Activated T-helper 2 cell treated with anti-CD3 and anti-CD28 coated beads, Interferon-gamma antibody, Interleukin-2, Interleukin-4, amounts not matched to agents 10 μg/mL and 5 μg/mL and 100 μg/mL, durations not matched to agents 14 hours and 24 hours and 36 hours (primary cell): ENCODE data around the gene LAMTOR5. TPM values are rescaled to one million over a fixed set of nuclear protein-coding genes. Genes with fewer than 3 reads are reported as not detected.

Experiments
- DNase-seq: peaks from one replicate; pipeline ENCODE4 v3.0.0; 2021; ENCODE audit warnings: low spot score
- H3K27ac Mint-ChIP-seq: one replicate; pipeline ENCODE4 v1.8.0; 2021; ENCODE audit warnings: mixed read lengths
- H3K27me3 Mint-ChIP-seq: one replicate; pipeline ENCODE4 v1.8.0; 2021; ENCODE audit warnings: low read depth, mixed read lengths
- H3K36me3 Mint-ChIP-seq: one replicate; pipeline ENCODE4 v1.8.0; 2021; ENCODE audit warnings: low read depth, mixed read lengths
- H3K4me1 Mint-ChIP-seq: one replicate; pipeline ENCODE4 v1.8.0; 2021; ENCODE audit warnings: low read depth, mixed read lengths
- H3K4me3 Mint-ChIP-seq: one replicate; pipeline ENCODE4 v1.8.0; 2021; ENCODE audit warnings: low read depth, mild to moderate bottlenecking, moderate library complexity, mixed read lengths
- H3K9me3 Mint-ChIP-seq: one replicate; pipeline ENCODE4 v1.8.0; 2021; ENCODE audit warnings: mixed read lengths
- intact Hi-C: fragments of 100-400 bp; cut with micrococcal nuclease; formaldehyde crosslinking; loops from one replicate; pipeline ENCODE4 v1.15.1; 2023
- total RNA-seq: library from RNA; stranded (reverse); gene quantifications from 2 replicates; pipeline ENCODE4 v1.2.3, GENCODE V29; 2022

The LAMTOR5 gene
- total RNA-seq, 1 donor from 2014 or later, result 171 TPM

DNA sequence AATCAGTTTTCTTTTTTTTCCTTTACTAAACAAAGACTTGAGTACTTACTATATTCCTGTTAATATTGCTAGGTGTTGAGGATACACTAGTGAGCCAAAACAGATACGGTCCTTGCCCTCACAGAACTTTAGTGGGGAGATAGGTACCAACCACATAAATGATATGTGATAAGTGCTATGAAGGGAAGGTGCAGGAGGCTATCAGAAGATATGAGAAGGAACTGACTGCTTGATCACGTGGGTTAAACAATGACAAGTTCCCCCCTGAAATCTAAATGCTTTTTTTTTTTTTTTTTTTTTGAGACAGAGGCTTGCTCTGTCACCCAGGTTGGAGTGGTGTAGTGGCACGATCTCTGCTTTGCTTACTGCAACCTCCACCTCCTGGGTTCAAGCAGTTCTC, 43.3 kb downstream of the LAMTOR5 start:
- intact Hi-C loops, result no loop called here
- H3K27me3 Mint-ChIP-seq, result no peaks in the 10 kb centered on the region

DNA sequence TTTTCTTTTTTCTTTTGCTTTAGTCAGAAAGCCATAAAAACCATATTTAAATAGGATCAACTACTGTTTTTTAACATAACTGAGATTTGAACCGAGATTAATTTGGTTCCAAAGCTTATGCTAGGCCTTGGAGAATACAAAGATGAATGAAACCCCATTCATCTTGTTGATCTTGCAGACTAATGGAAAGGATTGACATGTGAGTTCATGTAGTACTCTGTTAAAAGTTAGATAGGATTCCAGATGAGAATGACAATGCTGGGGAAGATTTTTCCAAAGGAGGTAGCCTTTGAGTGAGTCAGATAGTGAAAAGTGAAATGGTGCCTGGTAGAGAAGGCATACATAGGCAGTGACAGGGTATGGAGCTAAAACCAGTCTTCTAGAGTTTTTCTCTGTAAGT, 45.6 kb downstream of the LAMTOR5 start:
- no peaks in the 10 kb centered on the region for H3K27me3 Mint-ChIP-seq
- H3K27ac Mint-ChIP-seq, result no peak overlapping the region
- H3K36me3 Mint-ChIP-seq, result peaks cover 59% of the 10 kb centered on the region
- peaks cover 3% of the 10 kb centered on the region for H3K4me1 Mint-ChIP-seq
- H3K9me3 Mint-ChIP-seq, result no peaks in the 10 kb centered on the region
- H3K4me3 Mint-ChIP-seq, result no peak overlapping the region
- intact Hi-C loops, result no loop called here
- DNase-seq, result no peak

More for the DNA sequence above, 43.3 kb downstream of the LAMTOR5 start:
- Mint-ChIP-seq H3K4me1 (peaks cover 3% of the 10 kb centered on the region), H3K36me3 (peaks cover 51% of the 10 kb centered on the region), H3K4me3 (no peak overlapping the region), H3K27ac (no peak overlapping the region), H3K9me3 (no peaks in the 10 kb centered on the region)
- DNase-seq, result no peak

DNA sequence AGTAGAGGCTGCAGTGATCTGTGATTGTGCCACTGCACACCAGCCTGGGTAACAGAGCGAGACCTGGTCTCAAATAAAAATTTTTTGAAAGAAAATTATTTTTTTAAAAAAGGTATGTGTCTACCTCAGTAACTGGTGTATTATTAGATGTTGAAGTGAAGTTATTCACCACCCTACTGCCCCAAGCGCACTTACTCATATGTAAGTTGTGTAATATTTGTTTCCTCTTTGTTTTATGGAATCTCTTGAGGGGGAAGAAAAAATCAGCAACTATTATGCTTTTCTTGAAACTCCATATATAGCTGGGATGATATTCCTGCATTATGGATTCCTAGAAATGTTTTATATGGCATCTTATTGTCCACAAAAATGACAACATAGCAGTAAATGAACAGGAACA, 47.1 kb downstream of the LAMTOR5 start:
- Mint-ChIP-seq H3K27ac (no peak overlapping the region), H3K36me3 (peaks cover 59% of the 10 kb centered on the region), H3K9me3 (no peaks in the 10 kb centered on the region), H3K4me1 (peaks cover 14% of the 10 kb centered on the region), H3K4me3 (no peak overlapping the region), H3K27me3 (no peaks in the 10 kb centered on the region)
- DNase-seq, result no peak
- intact Hi-C loops, result no loop called here

DNA sequence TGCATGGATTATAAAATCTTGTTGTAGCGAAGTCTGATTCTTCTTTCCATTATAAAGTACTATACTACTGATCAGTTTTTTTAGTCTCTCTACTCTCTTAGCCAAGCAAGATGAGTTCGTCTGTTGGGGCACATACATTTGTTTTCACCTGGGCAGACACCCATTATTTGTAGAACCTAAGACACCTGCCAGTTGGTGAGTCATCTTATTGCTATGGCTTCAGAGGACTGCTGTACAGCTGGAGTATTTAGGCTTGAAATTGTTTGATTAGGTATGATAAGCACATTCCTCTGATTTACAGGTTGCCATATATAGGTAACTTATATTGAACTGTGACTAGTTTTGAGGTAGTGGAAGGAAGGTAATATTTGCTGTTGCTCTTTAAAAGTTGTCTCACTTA, 51.1 kb downstream of the LAMTOR5 start:
- Mint-ChIP-seq H3K27me3 (no peaks in the 10 kb centered on the region), H3K4me3 (no peak overlapping the region), H3K4me1 (peaks cover 23% of the 10 kb centered on the region), H3K27ac (peak overlapping the region; percentile 1), H3K9me3 (no peaks in the 10 kb centered on the region), H3K36me3 (peaks cover 47% of the 10 kb centered on the region)
- intact Hi-C loops, result no loop called here
- no peak for DNase-seq

DNA sequence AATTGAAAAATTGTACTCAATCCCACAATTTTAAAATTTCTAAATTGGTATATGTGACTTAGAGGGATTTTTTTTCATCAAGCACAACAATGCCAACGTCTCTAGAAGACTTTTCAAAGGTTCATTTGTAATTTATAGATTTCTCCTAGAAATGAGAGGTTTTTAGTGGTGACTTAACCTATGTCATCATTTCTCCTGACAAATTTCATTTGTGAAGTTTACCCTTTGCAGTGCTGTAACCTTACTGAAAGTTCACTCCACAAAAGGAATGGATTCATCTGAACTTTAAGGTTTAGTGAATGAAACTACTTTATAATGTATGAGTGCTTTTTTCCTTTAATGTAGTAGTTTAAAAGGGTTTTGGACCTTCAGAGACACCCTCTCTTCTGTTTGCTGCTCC, 52.2 kb downstream of the LAMTOR5 start:
- no peaks in the 10 kb centered on the region for H3K9me3 Mint-ChIP-seq
- H3K4me1 Mint-ChIP-seq, result peaks cover 33% of the 10 kb centered on the region
- peaks cover 43% of the 10 kb centered on the region for H3K36me3 Mint-ChIP-seq
- no peak for DNase-seq
- H3K27ac Mint-ChIP-seq, result peak overlapping the region; percentile 63
- intact Hi-C loops, result no loop called here
- H3K4me3 Mint-ChIP-seq, result no peak overlapping the region
- no peaks in the 10 kb centered on the region for H3K27me3 Mint-ChIP-seq

Other genes with a start within 250 kb of the LAMTOR5 start
- 30.6 and 31.1 TPM in 2 replicates for gene KCNC4, start 197.4 kb downstream of the LAMTOR5 start, total RNA-seq
- gene RBM15, start 68.3 kb downstream of the LAMTOR5 start, total RNA-seq, result 55.5 TPM in 2 replicates
- 0.23 and 0.73 TPM in 2 replicates for gene SLC16A4, start 16.7 kb downstream of the LAMTOR5 start, total RNA-seq
- not detected in 2 replicates for gene PROK1, start 43.5 kb upstream of the LAMTOR5 start, total RNA-seq
- not detected in 2 replicates for gene KCNA10, start 111.5 kb upstream of the LAMTOR5 start, total RNA-seq
- 0.16 and 0.21 TPM in 2 replicates for gene KCNA2, start 198.7 kb upstream of the LAMTOR5 start, total RNA-seq